GM20000 (cell line): Measurements from ENCODE around the gene TMEM209.
"Not testable (repeated sequence)": the region's sequence is repeated elsewhere in the genome, so short reads cannot be mapped to it uniquely, and the experiment has no call there.

Source experiments
- DNase-seq: peaks from one replicate; pipeline ENCODE4 v3.0.0; 2012; ENCODE audit warnings: low spot score
- CTCF ChIP-seq: IDR thresholded peaks from 2 replicates; pipeline ENCODE4 v1.5.1; 2012; ENCODE audit warnings: mild to moderate bottlenecking, control low read depth; ENCODE audit errors: extremely low read depth, missing control alignments

TMEM209 gene

GRCh38 chr7:130150587-130150986, 54.6 kb downstream of the TMEM209 start:
- peak; percentile 55 for DNase-seq
- TF ChIP-seq CTCF = no peak

GRCh38 chr7:130149281-130150139, 55.7 kb downstream of the TMEM209 start:
- no peak for TF ChIP-seq CTCF
- peak; percentile 49 for DNase-seq

GRCh38 chr7:130148561-130148960, 56.6 kb downstream of the TMEM209 start:
- no peak for DNase-seq
- TF ChIP-seq CTCF = no peak

- DNase-seq = no peak
- no peak for TF ChIP-seq CTCF
These were observed 57.4 kb downstream of the TMEM209 start for GRCh38 chr7:130147710-130148325.

GRCh38 chr7:130146693-130147405, 58.4 kb downstream of the TMEM209 start:
- DNase-seq = no peak

GRCh38 chr7:130146142-130146541, 59.1 kb downstream of the TMEM209 start:
- not testable (repeated sequence) for DNase-seq

More at GRCh38 chr7:130146693-130147405, 58.4 kb downstream of the TMEM209 start:
- TF ChIP-seq CTCF = no peak

- DNase-seq = no peak
- TF ChIP-seq CTCF = no peak
These were observed 59.6 kb downstream of the TMEM209 start for GRCh38 chr7:130145424-130146100.
